ENCODE measurements around the gene OTOF.

Gene OTOF

GRCh38 chr2:26477911-26478253, at the start of gene OTOF:
Gene OTOF, minus strand, starts transcription at chr2:26478124.
- no peak for DNase-seq (ENCODE audit: extremely low read depth in 1 of 2, low read depth in 1 of 2)

GRCh38 chr2:26526589-26526988, 48.7 kb upstream of the OTOF start:
- no peak for DNase-seq (ENCODE audit: extremely low read depth in 1 of 2, low read depth in 1 of 2)

GRCh38 chr2:26526105-26526504, 48.2 kb upstream of the OTOF start:
- DNase-seq (ENCODE audit: extremely low read depth in 1 of 2, low read depth in 1 of 2), result no peak

- DNase-seq (ENCODE audit: extremely low read depth in 1 of 2, low read depth in 1 of 2), result no peak
These were observed 45.8 kb upstream of the OTOF start for GRCh38 chr2:26523750-26524149.

GRCh38 chr2:26522751-26523171, 44.8 kb upstream of the OTOF start:
- DNase-seq (ENCODE audit: extremely low read depth in 1 of 2, low read depth in 1 of 2), result no peak

GRCh38 chr2:26522325-26522724, 44.4 kb upstream of the OTOF start:
- DNase-seq (ENCODE audit: extremely low read depth in 1 of 2, low read depth in 1 of 2), result no peak

GRCh38 chr2:26521913-26522180, 43.9 kb upstream of the OTOF start:
- DNase-seq (ENCODE audit: extremely low read depth in 1 of 2, low read depth in 1 of 2), result no peak

GRCh38 chr2:26521054-26521912, 43.4 kb upstream of the OTOF start:
- DNase-seq (ENCODE audit: extremely low read depth in 1 of 2, low read depth in 1 of 2), result no peak

GRCh38 chr2:26520148-26520449, 42.2 kb upstream of the OTOF start:
- no peak for DNase-seq (ENCODE audit: extremely low read depth in 1 of 2, low read depth in 1 of 2)

- no peak for DNase-seq (ENCODE audit: extremely low read depth in 1 of 2, low read depth in 1 of 2)
These were observed 41.6 kb upstream of the OTOF start for GRCh38 chr2:26519396-26520147.

- DNase-seq (ENCODE audit: extremely low read depth in 1 of 2, low read depth in 1 of 2), result no peak
These were observed 38.9 kb upstream of the OTOF start for GRCh38 chr2:26516781-26517180.

- no peak for DNase-seq (ENCODE audit: extremely low read depth in 1 of 2, low read depth in 1 of 2)
These were observed 38.3 kb upstream of the OTOF start for GRCh38 chr2:26516246-26516645.

- no peak for DNase-seq (ENCODE audit: extremely low read depth in 1 of 2, low read depth in 1 of 2)
These were observed 37.8 kb upstream of the OTOF start for GRCh38 chr2:26515771-26516170.

GRCh38 chr2:26514045-26514444, 36.1 kb upstream of the OTOF start:
- no peak for DNase-seq (ENCODE audit: extremely low read depth in 1 of 2, low read depth in 1 of 2)

- DNase-seq (ENCODE audit: extremely low read depth in 1 of 2, low read depth in 1 of 2), result no peak
These were observed 35.3 kb upstream of the OTOF start for GRCh38 chr2:26513261-26513660.

- no peak for DNase-seq (ENCODE audit: extremely low read depth in 1 of 2, low read depth in 1 of 2)
These were observed 33.5 kb upstream of the OTOF start for GRCh38 chr2:26511466-26511865.

GRCh38 chr2:26510344-26510973, 32.5 kb upstream of the OTOF start:
- DNase-seq (ENCODE audit: extremely low read depth in 1 of 2, low read depth in 1 of 2), result no peak

GRCh38 chr2:26509141-26509540, 31.2 kb upstream of the OTOF start:
- no peak for DNase-seq (ENCODE audit: extremely low read depth in 1 of 2, low read depth in 1 of 2)

GRCh38 chr2:26507932-26508331, 30.0 kb upstream of the OTOF start:
- no peak for DNase-seq (ENCODE audit: extremely low read depth in 1 of 2, low read depth in 1 of 2)

- DNase-seq (ENCODE audit: extremely low read depth in 1 of 2, low read depth in 1 of 2), result no peak
These were observed 29.2 kb upstream of the OTOF start for GRCh38 chr2:26507088-26507487.

GRCh38 chr2:26506279-26506678, 28.4 kb upstream of the OTOF start:
- no peak for DNase-seq (ENCODE audit: extremely low read depth in 1 of 2, low read depth in 1 of 2)

- DNase-seq (ENCODE audit: extremely low read depth in 1 of 2, low read depth in 1 of 2), result no peak
These were observed 26.1 kb upstream of the OTOF start for GRCh38 chr2:26504002-26504401.
